Activated CD4-positive, alpha-beta T cell treated with anti-CD3 and anti-CD28 coated beads, Interleukin-10, Interleukin-2, amounts not matched to agents 100 ng/mL and 50 ng/mL, durations not matched to agents 16 hours and 8 hours (primary cell): ENCODE results near the gene MRPL33.
A peak's percentile ranks its signal among the peaks of the same experiment; 100 is the strongest.

Source experiments
- DNase-seq: peaks from one replicate; pipeline ENCODE4 v3.0.0-alpha.2; 2020

The MRPL33 gene

DNA sequence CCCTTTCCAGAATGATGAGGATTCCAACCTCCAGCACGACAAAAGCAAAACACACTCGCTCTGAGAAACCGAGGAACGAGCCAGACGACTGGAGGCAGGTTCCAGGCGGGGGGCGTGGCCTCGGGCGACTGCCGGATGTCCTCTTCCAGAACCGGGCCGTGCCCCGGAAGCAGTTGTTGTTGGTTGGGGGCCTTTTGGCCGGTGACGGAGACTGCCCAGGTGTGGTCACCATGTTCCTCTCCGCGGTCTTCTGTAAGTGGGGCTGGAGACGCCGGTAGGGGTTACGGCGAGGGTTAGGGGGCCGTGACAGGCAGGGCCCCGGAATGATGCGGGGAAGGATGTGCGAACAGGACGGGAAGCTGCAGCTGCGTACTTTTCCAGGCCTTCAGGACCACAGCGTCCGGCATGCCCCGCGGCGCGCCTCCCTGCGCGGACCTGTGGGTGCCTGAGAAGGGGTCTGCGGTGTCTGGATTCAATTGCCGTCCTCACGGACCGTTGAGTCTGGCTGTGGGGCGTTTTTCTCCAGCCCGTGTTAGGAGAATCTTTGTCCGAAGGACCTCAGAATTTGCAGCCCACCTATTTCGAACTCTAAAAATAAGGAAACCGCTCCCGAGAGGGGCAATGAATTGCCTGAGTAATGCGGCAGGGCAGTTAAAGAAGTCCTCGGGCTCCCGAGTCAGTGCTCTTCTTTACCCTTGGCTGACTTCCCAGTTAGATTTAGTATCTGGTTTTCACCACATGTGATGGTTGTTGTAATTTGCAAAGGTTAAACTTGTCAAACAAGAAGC, at the start of gene MRPL33:
MRPL33 (plus strand) TSS at position 172 of the 788 bp plus-strand sequence; CDS start at position 231, 59 bp downstream.
- DNase-seq, result peak; percentile 96

GRCh38 chr2:27721884-27722485, 49.5 kb upstream of the MRPL33 start:
- DNase-seq, result no peak

DNA sequence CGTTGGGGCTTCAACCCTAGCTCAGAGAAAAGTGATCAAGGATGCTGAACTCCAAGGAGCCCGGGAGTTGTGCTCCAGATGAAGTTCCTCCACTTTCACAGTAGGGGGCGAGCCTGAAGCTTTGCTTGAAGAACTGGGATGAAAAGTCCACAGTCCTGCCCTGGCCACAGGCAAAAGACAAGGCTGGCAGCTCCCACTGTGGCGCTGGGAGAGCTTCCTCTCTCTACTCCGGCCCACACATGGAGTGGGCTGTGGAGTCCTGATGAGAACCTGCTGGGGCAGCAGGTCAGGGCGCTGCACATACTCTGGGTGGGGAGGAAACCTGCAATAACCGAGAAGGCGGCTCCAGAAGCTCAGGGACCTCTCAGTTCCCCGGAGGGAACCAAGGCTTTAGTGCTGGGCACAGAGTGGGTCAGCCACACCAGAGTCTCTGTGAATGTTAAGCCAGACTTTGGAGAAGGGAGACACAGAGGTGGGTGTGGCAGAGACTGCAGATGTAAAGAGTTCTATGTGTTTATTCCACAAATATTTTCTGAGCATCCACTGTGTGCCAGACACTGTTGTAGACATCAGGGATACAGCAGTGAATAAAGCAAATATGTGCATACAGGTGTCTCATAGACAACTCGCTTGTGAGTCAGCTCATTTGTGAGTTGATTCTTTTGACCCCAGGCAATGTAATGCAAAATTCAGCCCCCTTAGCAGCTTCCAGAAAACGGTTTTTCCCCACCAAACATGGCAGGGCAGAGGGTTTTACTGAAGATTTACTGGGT, 48.0 kb upstream of the MRPL33 start:
- DNase-seq, result peak; percentile 55

DNA sequence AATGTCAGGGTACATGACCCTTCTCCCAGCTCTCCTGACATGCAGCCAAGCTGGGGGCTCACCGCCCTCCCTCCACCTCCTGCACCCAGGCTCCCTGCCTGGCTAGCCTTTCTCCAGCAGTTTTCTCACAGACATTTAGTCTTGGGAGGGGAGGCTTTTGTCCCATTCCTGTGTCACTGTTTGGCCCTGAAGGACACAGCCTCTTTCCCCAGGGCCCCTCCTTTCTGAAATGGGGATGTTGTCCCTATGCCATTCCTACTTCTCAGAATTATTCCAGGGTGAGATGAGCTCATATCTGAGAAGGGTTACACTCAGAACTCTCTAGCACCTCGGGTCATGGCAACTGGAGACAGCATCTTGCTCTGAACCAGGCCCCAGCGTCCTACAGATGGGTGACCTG, 47.3 kb upstream of the MRPL33 start:
- DNase-seq, result no peak

DNA sequence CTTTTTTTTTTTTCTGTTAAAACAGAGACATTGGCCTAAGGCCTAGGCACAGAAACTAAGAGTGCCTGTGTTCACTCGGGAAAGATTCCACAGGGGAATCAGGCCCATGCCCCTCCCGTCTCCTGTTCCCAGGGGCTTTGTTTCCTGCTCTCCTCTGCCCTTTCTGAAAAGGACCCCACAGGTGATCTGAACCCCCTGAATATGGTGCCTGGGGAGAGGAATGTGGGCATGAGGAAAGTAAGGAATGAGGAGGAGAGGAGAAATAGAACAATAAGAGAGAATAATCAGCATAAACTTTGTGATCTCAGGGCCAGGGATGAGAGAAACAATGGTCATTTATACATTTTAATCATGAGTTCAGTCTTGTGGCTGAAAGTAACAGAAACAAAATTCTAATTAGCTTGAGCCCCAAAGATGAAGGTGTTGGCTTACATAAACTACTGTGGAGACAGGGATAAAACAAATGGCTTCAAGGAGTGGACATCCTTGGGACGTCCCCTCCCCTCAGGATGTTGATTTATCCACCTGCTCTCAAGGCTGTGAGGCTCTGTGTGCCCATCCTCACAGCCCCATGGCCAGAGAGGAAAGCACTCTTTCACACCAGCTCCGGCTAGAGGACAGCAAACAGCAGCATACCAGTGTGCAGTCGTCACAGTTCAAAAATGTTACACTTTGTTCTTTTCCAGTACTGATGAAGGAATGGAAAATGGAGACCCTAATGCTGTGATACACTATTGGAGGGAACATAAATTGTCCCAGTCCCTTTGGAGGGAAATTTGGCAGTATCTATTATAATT, 46.4 kb upstream of the MRPL33 start:
- no peak for DNase-seq

- no peak for DNase-seq
Observed at GRCh38 chr2:27727257-27727656, 44.3 kb upstream of the MRPL33 start.

GRCh38 chr2:27728081-27728858, 43.2 kb upstream of the MRPL33 start:
- no peak for DNase-seq

- no peak for DNase-seq
Observed at GRCh38 chr2:27729198-27729597, 42.3 kb upstream of the MRPL33 start.

GRCh38 chr2:27729614-27730013, 41.9 kb upstream of the MRPL33 start:
- DNase-seq, result no peak

DNA sequence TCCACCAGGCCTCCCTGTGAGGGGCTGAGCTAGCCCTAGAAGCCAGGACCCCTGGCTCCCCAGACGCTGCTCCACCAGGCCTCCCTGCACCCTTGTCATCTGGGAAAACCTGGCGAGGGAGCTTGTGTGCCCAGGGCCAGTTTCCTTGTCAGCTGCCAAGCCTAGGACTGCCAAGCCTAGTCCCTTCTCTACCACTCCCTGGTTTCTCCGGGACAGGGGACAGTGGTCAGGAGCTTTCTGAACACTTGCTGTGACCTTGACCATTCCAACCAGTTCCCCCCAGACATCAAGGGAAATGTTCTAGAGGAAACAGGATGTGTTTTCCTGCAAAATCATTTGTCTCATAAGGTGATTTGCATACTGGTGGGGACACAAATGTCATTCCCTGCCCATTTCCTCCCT, 41.3 kb upstream of the MRPL33 start:
- DNase-seq, result no peak

DNA sequence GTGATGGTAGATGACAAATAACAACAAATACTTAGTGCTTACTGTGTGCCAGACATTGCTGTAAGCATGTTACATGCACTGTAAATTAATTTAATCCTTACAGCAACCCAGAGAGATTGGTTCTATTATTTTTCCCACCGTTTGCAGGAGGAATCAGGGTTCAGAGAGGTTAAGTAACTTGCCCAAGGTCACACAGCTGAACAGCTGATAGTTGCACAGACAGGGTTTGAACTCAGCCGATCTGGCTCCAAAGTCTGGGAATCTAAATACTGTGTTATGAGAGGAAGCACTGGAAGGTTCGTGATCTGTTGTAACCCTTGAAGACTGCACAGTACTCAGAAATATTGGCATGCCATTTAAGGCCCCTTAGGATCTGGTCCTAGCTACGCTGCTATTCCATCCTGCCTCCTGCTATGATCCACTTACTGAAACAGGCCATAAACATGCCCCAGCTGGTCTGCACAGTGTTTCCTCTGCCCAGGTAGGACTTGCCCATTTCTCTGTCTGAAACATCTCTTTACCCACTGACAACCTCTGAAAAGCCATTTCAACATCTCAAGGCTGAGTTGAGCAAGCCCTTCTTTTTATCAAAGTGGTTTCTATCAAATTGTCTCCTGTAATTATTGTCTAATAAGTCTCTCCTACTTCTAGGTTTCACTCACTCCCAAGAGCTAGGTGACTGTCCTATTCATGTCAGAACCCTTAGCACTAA, 40.4 kb upstream of the MRPL33 start:
- DNase-seq, result no peak

DNA sequence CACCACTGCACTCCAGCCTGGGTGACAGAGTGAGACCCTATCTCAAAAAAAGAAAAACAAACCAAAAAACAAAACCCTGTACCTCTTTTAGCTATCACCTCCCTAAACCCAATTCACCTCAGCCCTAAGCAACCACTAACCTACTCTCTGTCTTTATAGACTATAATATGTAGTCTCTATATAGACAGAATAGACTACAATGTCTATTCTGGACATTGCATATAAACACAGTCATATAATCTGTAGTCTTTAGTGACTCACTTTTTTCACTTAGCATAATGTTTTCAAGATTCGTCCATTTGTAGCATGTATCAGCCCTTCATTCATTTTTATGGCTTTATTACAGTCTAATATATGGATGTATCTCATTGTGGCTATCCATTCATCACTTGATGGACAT, 37.2 kb upstream of the MRPL33 start:
- DNase-seq, result no peak

- peak; percentile 60 for DNase-seq
Observed at GRCh38 chr2:27735263-27735904, 36.1 kb upstream of the MRPL33 start.

- DNase-seq, result no peak
Observed at GRCh38 chr2:27736031-27736889, 35.3 kb upstream of the MRPL33 start.

DNA sequence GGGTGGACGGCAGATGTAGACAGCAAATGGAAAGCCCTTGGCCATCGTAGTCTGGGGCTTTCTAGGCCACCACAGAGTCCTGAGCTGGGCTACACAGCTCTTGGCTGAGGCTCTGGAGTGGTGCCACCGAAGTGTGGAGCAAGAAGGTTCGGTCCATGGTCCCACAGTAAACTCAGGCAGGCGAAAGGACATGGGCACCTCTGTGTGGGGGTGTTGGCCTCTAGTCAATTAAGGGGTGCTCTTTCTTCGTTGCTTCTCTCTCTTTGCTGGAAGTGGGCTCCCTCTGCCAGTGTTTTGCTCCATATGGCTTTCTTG, 34.7 kb upstream of the MRPL33 start:
- no peak for DNase-seq

DNA sequence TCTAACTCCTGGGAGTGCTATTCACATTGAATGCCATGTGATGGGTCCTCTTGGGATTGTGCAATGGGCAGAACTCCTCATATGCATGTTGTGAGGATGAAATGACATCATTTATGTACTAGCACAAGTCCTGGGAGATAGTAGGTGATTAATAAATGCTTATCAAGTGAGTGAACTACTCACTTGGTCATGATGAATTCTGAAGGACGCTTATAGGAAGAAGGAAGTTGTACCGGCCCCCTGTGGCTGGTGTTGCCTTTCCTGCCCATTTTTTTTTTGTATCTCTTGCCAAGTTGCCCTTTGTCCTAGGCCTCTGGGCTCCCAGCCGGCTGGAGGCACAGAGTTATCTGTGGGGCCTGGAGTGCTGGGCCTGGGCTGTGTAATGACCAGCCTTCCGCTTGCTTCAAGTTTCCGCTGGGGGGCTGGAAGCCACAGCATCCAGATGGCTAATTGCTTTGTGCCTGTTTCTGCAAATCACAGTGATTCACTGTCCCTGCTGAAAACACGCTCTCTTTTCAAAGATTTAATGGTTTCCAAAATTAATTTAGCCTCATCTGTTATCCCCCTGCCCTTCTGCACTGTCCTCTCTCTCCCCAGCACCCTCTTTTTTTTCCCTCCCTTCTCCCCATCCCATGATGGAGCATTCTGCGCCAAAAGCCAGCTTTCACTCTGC, 33.7 kb upstream of the MRPL33 start:
- no peak for DNase-seq

DNA sequence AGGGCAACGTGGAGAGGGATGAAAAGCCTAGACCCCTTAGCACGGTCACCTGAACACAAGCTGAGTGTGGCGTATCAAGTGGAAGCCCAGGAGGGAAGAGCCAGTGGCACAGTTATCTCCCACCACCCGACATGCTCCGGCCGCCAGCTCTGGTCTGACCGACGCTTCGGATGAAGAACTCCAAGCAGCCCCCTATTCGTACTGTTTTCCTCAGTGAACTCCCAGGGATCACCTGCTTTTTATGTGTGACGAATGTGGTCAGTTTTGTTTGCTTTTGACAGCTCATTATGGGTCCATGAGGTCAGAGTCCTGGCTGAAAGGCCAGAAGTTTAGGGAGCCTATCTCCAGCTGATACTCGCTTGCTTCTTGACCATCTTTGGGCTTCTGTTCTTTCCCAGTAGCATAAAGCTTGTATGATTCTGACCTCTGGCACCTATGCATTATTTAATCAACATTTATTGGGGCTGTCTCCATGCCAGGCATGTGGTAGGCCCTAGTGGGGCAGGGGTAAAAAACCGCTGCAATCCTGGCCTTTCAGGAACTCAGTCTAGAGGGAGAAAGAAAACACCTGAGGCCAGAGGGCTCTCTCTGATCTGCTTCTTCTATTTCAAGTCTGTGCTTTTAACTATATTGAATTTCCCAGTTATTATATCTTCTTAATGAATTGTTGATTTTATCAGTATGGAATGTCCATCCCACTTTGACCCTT, 33.0 kb upstream of the MRPL33 start:
- DNase-seq, result no peak

GRCh38 chr2:27739058-27739373, 32.5 kb upstream of the MRPL33 start:
- DNase-seq, result no peak

DNA sequence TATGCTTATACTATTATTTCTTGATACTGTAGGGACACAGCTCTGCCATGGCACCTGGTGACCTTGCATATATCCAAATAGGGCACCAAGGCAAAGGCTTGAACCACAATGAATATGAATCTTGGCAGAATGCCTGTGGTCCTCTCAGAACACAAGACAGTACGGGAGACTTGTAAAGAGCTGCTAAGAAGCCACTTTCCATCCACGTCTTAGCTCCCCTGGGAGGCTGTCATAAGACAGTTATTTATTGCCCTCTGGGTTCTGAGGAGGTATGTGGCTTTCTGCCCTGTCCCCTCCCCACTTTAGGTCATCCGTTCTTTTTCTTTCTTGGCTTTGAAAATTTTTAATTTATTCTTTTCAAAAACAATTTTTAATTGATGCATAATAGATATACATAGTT, 29.8 kb upstream of the MRPL33 start:
- no peak for DNase-seq
